ENCODE results near the gene ANAPC5. TPM values are rescaled to one million over a fixed set of nuclear protein-coding genes. Genes with fewer than 3 reads are reported as not detected.

The ANAPC5 gene
- total RNA-seq (2022; extraction: Qiagen RNA extraction; ENCODE audit: low read depth) = 85.1 to 97.5 TPM (median 96.9 TPM) in 5 replicates

GRCh38 chr12:121351820-121352681 lies at the start of gene ANAPC5:
TSS of gene ANAPC5 (minus strand) at chr12:121352411. CDS start at chr12:121352340, 71 bp downstream.

DNA sequence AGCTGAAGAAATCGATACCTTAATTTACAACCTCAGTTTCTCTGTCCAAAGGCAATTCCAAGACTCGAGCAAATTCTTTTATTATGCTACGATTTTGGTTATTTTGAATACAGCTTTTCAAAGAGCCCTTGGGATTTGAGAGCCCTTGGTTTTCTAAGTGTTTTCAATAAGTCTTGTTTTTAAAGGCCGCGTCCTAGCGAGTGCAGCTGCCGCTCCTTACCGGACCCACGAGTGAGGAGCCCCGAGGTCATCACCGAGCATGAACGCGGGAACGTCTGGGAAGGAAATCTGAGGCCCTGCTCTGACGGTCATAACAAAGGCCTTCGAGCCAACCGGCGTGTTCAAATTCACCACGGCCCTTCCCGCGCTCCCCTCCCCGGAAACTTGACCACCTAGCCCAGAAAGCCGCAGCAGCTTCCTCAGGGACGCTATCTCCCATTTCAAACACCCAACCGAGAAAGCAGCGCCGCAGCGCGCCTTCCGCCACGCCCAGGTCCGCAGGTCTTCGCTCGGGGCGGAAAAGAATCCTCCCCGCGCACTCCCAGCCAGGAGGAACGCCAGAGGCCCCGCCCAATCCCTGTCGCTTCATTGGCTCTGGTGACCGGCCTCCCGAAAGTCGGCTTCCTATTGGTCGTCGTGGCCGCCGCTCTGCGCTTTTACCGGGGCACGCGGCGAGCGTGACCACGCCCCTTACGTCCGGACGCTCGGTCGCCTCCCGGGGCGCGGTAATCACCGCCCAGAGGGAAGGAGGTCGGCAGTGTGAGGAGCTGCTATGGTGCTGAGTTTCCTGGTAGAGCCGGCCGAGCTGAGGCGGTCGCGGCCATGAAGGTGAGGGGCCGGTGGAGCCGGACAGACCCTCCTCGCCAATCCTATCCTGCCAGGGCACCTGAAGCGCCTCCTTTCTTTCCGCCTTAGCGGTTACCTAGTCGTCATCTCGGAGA lies 47.5 kb upstream of the ANAPC5 start, which contains the start of gene RNF34:
TSS of gene RNF34 (plus strand) at position 728 of the 941 bp plus-strand sequence. CDS start at position 823, 95 bp downstream.

DNA sequence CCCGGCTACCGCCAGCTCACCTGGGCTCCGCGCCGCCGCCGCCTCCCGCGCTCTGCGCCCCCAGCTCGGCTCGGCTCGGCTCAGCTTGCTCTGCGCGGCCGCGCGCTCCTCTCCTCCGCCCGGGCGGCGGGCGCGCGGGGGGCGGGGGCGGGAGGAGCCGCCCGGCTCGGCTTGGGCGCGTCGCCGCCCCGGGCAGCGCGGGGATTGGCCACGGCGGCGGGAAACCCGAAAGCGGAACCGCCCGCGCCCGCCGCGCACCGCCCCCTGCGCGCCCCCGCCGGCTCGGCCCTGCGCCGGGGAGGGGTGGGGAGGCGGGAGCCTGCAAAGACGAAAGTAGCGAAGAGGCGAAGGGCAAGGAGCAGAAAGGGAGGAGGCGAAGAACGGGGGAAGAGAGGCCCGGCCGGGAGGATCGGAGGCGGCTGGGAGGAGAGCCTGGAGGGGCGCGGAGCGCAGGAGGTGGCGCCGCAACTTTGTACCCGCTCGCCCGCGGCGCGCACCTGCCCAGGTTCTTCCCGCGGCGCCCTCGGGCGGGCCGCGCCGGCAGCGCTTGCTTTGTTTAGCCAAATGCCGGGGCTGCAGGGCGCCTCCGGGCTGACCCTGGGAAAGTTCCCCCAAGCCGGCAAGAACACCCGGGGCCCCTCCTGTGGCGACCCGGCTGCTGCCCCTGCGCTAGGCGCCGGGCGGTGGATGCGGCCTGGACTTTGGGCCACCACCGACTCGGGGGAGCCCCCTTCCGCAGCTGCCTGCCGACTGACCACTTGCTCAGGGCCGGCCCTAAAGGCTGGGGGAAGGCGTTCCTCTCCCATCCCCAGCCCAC lies 55.4 kb downstream of the ANAPC5 start, which contains the start of gene CAMKK2:
TSS of gene CAMKK2 (minus strand) at position 92 of the 817 bp plus-strand sequence. CDS start 22,183 bp downstream, outside the sequence.

Other genes starting within 250 kb of the ANAPC5 start
- not detected in 5 replicates for gene P2RX7, start 219.5 kb downstream of the ANAPC5 start, total RNA-seq (2022; extraction: Qiagen RNA extraction; ENCODE audit: low read depth)
- 15.8 to 21.9 TPM (median 17.7 TPM) in 5 replicates for gene P2RX4, start 142.3 kb downstream of the ANAPC5 start, total RNA-seq (2022; extraction: Qiagen RNA extraction; ENCODE audit: low read depth)
- gene CAMKK2, start 55.7 kb downstream of the ANAPC5 start, total RNA-seq (2022; extraction: Qiagen RNA extraction; ENCODE audit: low read depth) = 21.1 to 26.3 TPM (median 25.6 TPM) in 5 replicates
- 36.4 to 39.5 TPM (median 37.8 TPM) in 5 replicates for gene RNF34, start 47.7 kb upstream of the ANAPC5 start, total RNA-seq (2022; extraction: Qiagen RNA extraction; ENCODE audit: low read depth)
- 19.1 to 23.5 TPM (median 22.0 TPM) in 5 replicates for gene KDM2B, start 228.6 kb upstream of the ANAPC5 start, total RNA-seq (2022; extraction: Qiagen RNA extraction; ENCODE audit: low read depth)

All from A549 treated with DMSO at 1 μM for 4 hours (cell line).